ENCODE measurements around the gene ALMS1.

The ALMS1 gene

DNA sequence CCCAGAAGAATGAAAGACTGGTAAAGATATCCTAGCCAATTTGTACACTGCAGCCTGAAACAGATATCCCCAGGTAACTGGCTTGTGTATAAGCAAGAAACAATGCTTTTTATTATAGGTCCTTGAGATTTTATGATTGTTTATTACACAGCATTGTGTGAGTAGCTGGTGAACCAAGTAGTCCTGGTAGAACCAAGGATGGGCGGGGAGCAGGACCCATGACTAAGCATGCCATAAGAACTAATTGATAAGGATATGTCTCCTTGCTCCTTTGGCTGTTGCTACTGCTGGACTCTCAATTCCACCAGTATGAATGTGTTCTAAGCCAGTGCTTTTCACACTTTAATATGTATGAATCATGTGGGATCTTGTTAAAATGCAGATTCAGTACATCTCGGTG, 12.3 kb upstream of the ALMS1 start:
- no peak for TF ChIP-seq CTCF (IDR thresholded peaks at IDR 0.05; ENCODE audit: low read depth, low read length, missing control alignments)
- no peak overlapping the region for H3K4me3 ChIP-seq (ENCODE audit: low read depth, low read length)
- no peak for DNase-seq (ENCODE audit: low read depth)

DNA sequence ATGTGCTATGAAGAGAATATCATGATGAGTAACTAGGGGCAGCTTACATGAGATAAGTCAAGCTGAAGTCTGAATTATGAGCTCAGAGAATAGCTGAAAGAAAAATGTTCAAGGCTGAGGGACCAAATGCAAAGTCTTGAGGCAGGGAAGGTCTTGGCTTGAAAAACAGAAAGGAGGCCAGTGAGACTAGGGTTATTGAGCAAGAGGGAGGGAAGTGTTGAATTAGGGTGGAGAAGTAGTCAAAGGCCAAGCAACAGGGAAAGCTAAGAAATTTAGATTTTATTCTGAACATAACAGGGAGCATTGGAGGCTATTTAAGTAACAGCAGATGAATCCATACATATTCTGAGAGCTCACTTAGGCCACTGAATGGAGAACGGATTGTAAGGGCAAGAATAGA, 11.4 kb upstream of the ALMS1 start:
- TF ChIP-seq CTCF (IDR thresholded peaks at IDR 0.05; ENCODE audit: low read depth, low read length, missing control alignments), result no peak
- DNase-seq (ENCODE audit: low read depth), result no peak
- H3K4me3 ChIP-seq (ENCODE audit: low read depth, low read length), result no peak overlapping the region

DNA sequence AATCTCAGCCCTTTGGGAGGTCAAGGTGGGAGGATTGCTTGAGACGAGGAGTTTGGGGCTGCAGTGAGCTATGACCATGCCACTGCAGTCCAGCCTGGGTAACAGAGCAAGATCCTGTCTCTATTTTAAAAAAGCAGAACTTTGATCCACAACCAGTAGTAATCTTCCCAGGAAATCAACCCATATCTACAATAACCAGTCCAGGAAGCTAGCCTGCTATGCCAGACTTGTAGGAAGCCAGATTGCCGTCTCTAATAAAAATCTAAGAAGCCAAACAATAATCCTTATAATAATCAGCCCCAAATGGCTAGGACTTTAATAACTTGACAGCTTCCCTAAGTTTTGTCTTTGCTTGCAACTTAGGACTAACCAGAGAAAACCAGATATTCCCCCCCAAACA, 9.0 kb upstream of the ALMS1 start:
- no peak for TF ChIP-seq CTCF (IDR thresholded peaks at IDR 0.05; ENCODE audit: low read depth, low read length, missing control alignments)
- DNase-seq (ENCODE audit: low read depth), result no peak
- H3K4me3 ChIP-seq (ENCODE audit: low read depth, low read length), result no peak overlapping the region

DNA sequence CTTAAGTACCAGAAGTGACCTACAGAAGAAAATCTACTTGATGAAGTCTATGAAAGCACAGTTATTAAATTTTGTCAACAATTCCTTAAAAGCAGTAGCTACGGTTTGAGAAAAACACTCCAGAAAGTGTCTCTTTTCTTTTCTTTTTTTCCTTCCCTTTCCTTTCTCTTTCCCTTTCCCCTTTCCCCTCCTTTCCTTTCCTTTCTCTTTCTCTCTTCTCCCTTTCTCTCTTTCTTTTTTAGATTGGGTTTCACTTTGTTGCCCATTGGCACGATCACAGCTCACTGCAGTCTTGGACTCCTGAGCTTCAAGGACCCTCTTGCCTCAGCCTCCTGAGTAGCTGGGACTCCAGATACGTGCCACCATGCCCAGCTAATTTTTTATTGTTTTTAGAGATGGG, 2.6 kb upstream of the ALMS1 start:
- no peak for TF ChIP-seq CTCF (IDR thresholded peaks at IDR 0.05; ENCODE audit: low read depth, low read length, missing control alignments)
- H3K4me3 ChIP-seq (ENCODE audit: low read depth, low read length), result no peak overlapping the region
- DNase-seq (ENCODE audit: low read depth), result no peak

GRCh38 chr2:73385123-73385503, 523 bp upstream of the ALMS1 start:
- DNase-seq (ENCODE audit: low read depth), result no peak
- TF ChIP-seq CTCF (IDR thresholded peaks at IDR 0.05; ENCODE audit: low read depth, low read length, missing control alignments), result no peak
- H3K4me3 ChIP-seq (ENCODE audit: low read depth, low read length), result peak overlapping the region; percentile 85

GRCh38 chr2:73386342-73386868, 769 bp downstream of the ALMS1 start:
- H3K4me3 ChIP-seq (ENCODE audit: low read depth, low read length), result peak overlapping the region; percentile 85
- no peak for DNase-seq (ENCODE audit: low read depth)
- TF ChIP-seq CTCF (IDR thresholded peaks at IDR 0.05; ENCODE audit: low read depth, low read length, missing control alignments), result no peak

GRCh38 chr2:73386894-73387636, 1.4 kb downstream of the ALMS1 start:
- no peak for DNase-seq (ENCODE audit: low read depth)
- no peak for TF ChIP-seq CTCF (IDR thresholded peaks at IDR 0.05; ENCODE audit: low read depth, low read length, missing control alignments)
- H3K4me3 ChIP-seq (ENCODE audit: low read depth, low read length), result peak overlapping the region; percentile 85
